Activated CD8-positive, alpha-beta memory T cell treated with anti-CD3 and anti-CD28 coated beads for 48 hours (primary cell): ENCODE measurements around the gene CACNG7.
A peak's percentile ranks its signal among the peaks of the same experiment; 100 is the strongest.
"Not testable (repeated sequence)": the region's sequence is repeated elsewhere in the genome, so short reads cannot be mapped to it uniquely, and the experiment has no call there.

Experiments
- DNase-seq, 3 experiments: peaks; one replicate each; pipeline ENCODE4 v3.0.0-alpha.2; 2020; ENCODE audit warnings: low read depth in 2 of 3, low spot score in 2 of 3

The CACNG7 gene

GRCh38 chr19:53904909-53905308 is 4.2 kb upstream of the CACNG7 start:
- no peak for DNase-seq

GRCh38 chr19:53905787-53906186 is 3.3 kb upstream of the CACNG7 start:
- no peak for DNase-seq

- DNase-seq = peak; percentile 27 to 62 (median 60)
These were observed 2.6 kb upstream of the CACNG7 start for GRCh38 chr19:53906211-53907192.

- DNase-seq = no peak
These were observed 1.9 kb upstream of the CACNG7 start for GRCh38 chr19:53907193-53907581.

- no peak for DNase-seq
These were observed 1.4 kb upstream of the CACNG7 start for GRCh38 chr19:53907690-53908089.

- DNase-seq = peak in 2 of 3 experiments; percentile 20 to 23
These were observed 758 bp upstream of the CACNG7 start for GRCh38 chr19:53908106-53908934.

- DNase-seq = no peak
These were observed 542 bp downstream of the CACNG7 start for GRCh38 chr19:53909471-53910169.

- DNase-seq = no peak
These were observed 1.1 kb downstream of the CACNG7 start for GRCh38 chr19:53910170-53910518.

GRCh38 chr19:53912653-53913052 is 3.6 kb downstream of the CACNG7 start:
- DNase-seq = no peak

- DNase-seq = no peak
These were observed 5.9 kb downstream of the CACNG7 start for GRCh38 chr19:53915000-53915399.

GRCh38 chr19:53916004-53916403 is 6.9 kb downstream of the CACNG7 start:
- DNase-seq = no peak

GRCh38 chr19:53917356-53917755 is 8.3 kb downstream of the CACNG7 start:
- no peak for DNase-seq

GRCh38 chr19:53927739-53928138 is 18.7 kb downstream of the CACNG7 start:
- DNase-seq = no peak

- DNase-seq = no peak
These were observed 27.0 kb downstream of the CACNG7 start for GRCh38 chr19:53936029-53936428.

- no peak for DNase-seq
These were observed 33.1 kb downstream of the CACNG7 start for GRCh38 chr19:53942001-53942786.

GRCh38 chr19:53944416-53944815 is 35.3 kb downstream of the CACNG7 start:
- no peak for DNase-seq

- no peak for DNase-seq
These were observed 35.9 kb downstream of the CACNG7 start for GRCh38 chr19:53944933-53945332.

GRCh38 chr19:53945441-53945840 is 36.4 kb downstream of the CACNG7 start:
- DNase-seq = no peak

- DNase-seq = no peak
These were observed 36.9 kb downstream of the CACNG7 start for GRCh38 chr19:53945998-53946397.

GRCh38 chr19:53947624-53948023 is 38.5 kb downstream of the CACNG7 start:
- no peak for DNase-seq

GRCh38 chr19:53948611-53949010 is 39.5 kb downstream of the CACNG7 start:
- not testable (repeated sequence) for DNase-seq
